SK-N-SH (cell line): ENCODE results near the gene DNAJB12. TPM values are rescaled to one million over a fixed set of nuclear protein-coding genes. Genes with fewer than 3 reads are reported as not detected.

Experiments
- CTCF ChIA-PET: fragments of 300-600, 350-600 bp; formaldehyde crosslinking; extraction: SDS; loops from one replicate; lab custom pipeline; 2021; lab: Yijun Ruan, JAX
- POLR2A ChIA-PET: fragments of 350-600 bp; sonication (Branson Sonifier 250); formaldehyde crosslinking; extraction: SDS; loops from one replicate; lab custom pipeline; 2020; ENCODE audit warnings: antibody characterized with exemption, inconsistent platforms; lab: Yijun Ruan, JAX
- DNase-seq: peaks from one replicate; pipeline ENCODE4 v3.0.0; 2012
- H2AFZ ChIP-seq: fragments of 200-600 bp; sonication (generic); 2 replicates; pipeline ENCODE4 v1.8.1; 2016; ENCODE audit warnings: antibody characterized with exemption, mild to moderate bottlenecking, low read depth
- H3F3A ChIP-seq: fragments of 200-600 bp; sonication (generic); replicated peaks from 2 replicates; pipeline ENCODE3; 2016; ENCODE audit warnings: antibody characterized with exemption, mild to moderate bottlenecking; ENCODE audit not compliant: insufficient read depth
- H3K27ac ChIP-seq, 2 experiments: fragments of 200-500 bp in 1 of 2; fragments of 200-600 bp in 1 of 2; sonication (Bioruptor generic) in 1 of 2; sonication (generic), shearing (Covaris generic) in 1 of 2; 2 replicates each; pipeline versions ENCODE4 v1.5.1 to v1.6.1; 2014 to 2016; ENCODE audit warnings: low read depth in 2 of 2, inconsistent platforms in 1 of 2, low read length in 1 of 2, mild to moderate bottlenecking in 1 of 2, mixed read lengths in 1 of 2
- H3K27me3 ChIP-seq: fragments of 200-600 bp; sonication (generic), shearing (Covaris generic); 2 replicates; pipeline ENCODE4 v1.6.1; 2016; ENCODE audit warnings: mixed run types; ENCODE audit not compliant: insufficient read depth
- H3K36me3 ChIP-seq, 2 experiments: fragments of 200-500 bp in 1 of 2; fragments of 200-600 bp in 1 of 2; sonication (Bioruptor generic) in 1 of 2; sonication (generic) in 1 of 2; replicated peaks in 1 of 2; 2 replicates each; pipeline versions ENCODE3 to v1.5.1; 2014 to 2016; ENCODE audit warnings: low read length in 1 of 2, mild to moderate bottlenecking in 1 of 2; ENCODE audit not compliant: insufficient read depth in 2 of 2, control insufficient read depth in 1 of 2
- H3K4me1 ChIP-seq, 2 experiments: fragments of 200-500 bp in 1 of 2; fragments of 200-600 bp in 1 of 2; sonication (Bioruptor generic) in 1 of 2; sonication (generic), shearing (Covaris generic) in 1 of 2; 2 replicates each; pipeline versions ENCODE4 v1.5.1 to v1.6.1; 2014 to 2016; ENCODE audit warnings: low read depth in 1 of 2, low read length in 1 of 2, mixed run types in 1 of 2; ENCODE audit not compliant: insufficient read depth in 2 of 2, control insufficient read depth in 1 of 2
- H3K4me2 ChIP-seq: fragments of 200-600 bp; sonication (generic), shearing (Covaris generic); 2 replicates; pipeline ENCODE4 v1.6.1; 2017; ENCODE audit warnings: mixed run types
- H3K4me3 ChIP-seq, 2 experiments: fragments of 200-500 bp in 1 of 2; fragments of 200-600 bp in 1 of 2; sonication (Bioruptor generic) in 1 of 2; sonication (generic), shearing (Covaris generic) in 1 of 2; 2 replicates each; pipeline versions ENCODE4 v1.5.1 to v1.8.1; 2014 to 2016; ENCODE audit warnings: low read depth in 2 of 2, inconsistent platforms in 1 of 2, low read length in 1 of 2, mild to moderate bottlenecking in 1 of 2, mixed read lengths in 1 of 2, moderate library complexity in 1 of 2
- H3K79me2 ChIP-seq: fragments of 200-600 bp; sonication (generic); 2 replicates; pipeline ENCODE4 v1.8.1; 2017; ENCODE audit warnings: mild to moderate bottlenecking; ENCODE audit not compliant: insufficient read depth
- H3K9ac ChIP-seq: fragments of 200-600 bp; sonication (generic); 2 replicates; pipeline ENCODE4 v1.6.1; 2017; ENCODE audit warnings: mixed run types
- H3K9me2 ChIP-seq: fragments of 200-600 bp; sonication (generic); 2 replicates; pipeline ENCODE4 v1.6.1; 2017; ENCODE audit warnings: mixed run types
- H3K9me3 ChIP-seq: fragments of 200-600 bp; sonication (generic); 2 replicates; pipeline ENCODE4 v1.6.1; 2017; ENCODE audit warnings: mixed run types, mild to moderate bottlenecking, moderate library complexity
- H4K20me1 ChIP-seq: fragments of 200-600 bp; sonication (generic); 2 replicates; pipeline ENCODE4 v1.6.1; 2017; ENCODE audit warnings: mild to moderate bottlenecking, mixed run types; ENCODE audit not compliant: insufficient read depth
- CHD2 ChIP-seq: fragments of 150-350 bp; IDR thresholded peaks from 2 replicates; pipeline ENCODE4 v1.6.1; 2018; ENCODE audit warnings: low read length; ENCODE audit not compliant: partially characterized antibody
- EP300 ChIP-seq, 2 experiments: IDR thresholded peaks; 2 replicates each; pipeline versions ENCODE4 v1.4.0 to v1.6.1; 2012; ENCODE audit warnings: borderline replicate concordance in 1 of 2, low read depth in 1 of 2, low read length in 1 of 2
- EZH2phosphoT487 ChIP-seq: fragments of 200-600 bp; sonication (generic); IDR thresholded peaks from 2 replicates; pipeline ENCODE4 v1.6.1; 2017; ENCODE audit warnings: low read depth, mixed run types, mild to moderate bottlenecking, antibody characterized with exemption, moderate library complexity, borderline replicate concordance
- FOSL2 ChIP-seq: IDR thresholded peaks from 2 replicates; pipeline ENCODE4 v1.4.0; 2012; ENCODE audit warnings: low read depth, mild to moderate bottlenecking, moderate library complexity, borderline replicate concordance
- FOXJ3 ChIP-seq: sonication (generic); formaldehyde crosslinking; IDR thresholded peaks from 2 replicates; pipeline ENCODE4 v1.5.1; 2020; ENCODE audit warnings: mild to moderate bottlenecking, missing genetic modification reagents
- JUND ChIP-seq: IDR thresholded peaks from 2 replicates; pipeline ENCODE4 v1.4.0; 2012
- NFIC ChIP-seq: IDR thresholded peaks from 2 replicates; pipeline ENCODE4 v1.4.0; 2012; ENCODE audit warnings: borderline replicate concordance
- PBX3 ChIP-seq: IDR thresholded peaks from 2 replicates; pipeline ENCODE4; 2012
- POLR2AphosphoS5 ChIP-seq: IDR thresholded peaks from 2 replicates; pipeline ENCODE4 v1.6.1; 2012; ENCODE audit warnings: low read depth, low read length
- REST ChIP-seq: IDR thresholded peaks from 2 replicates; pipeline ENCODE4 v1.6.1; 2012; ENCODE audit warnings: mild to moderate bottlenecking, low read depth, low read length, moderate library complexity
- RXRA ChIP-seq: IDR thresholded peaks from 2 replicates; pipeline ENCODE4 v1.4.0; 2012; ENCODE audit warnings: low read depth, mild to moderate bottlenecking, borderline replicate concordance
- SMC3 ChIP-seq: IDR thresholded peaks from 2 replicates; pipeline ENCODE4 v1.6.1; 2012; ENCODE audit warnings: low read depth, low read length, improper control_type of control experiment
- TCF12 ChIP-seq: IDR thresholded peaks from 2 replicates; pipeline ENCODE4 v1.4.0; 2012
- WGBS: methylation state at CpG from one replicate; pipeline ENCODE4 v1.1.6; 2017; ENCODE audit warnings: low lambda C conversion rate; 5-methylcytosine and 5-hydroxymethylcytosine counted together
- polyA plus RNA-seq, 3 experiments: library from polyadenylated mRNA; depleted of rRNA; stranded (reverse); fragments of >200 nt; gene quantifications; 2 replicates each; pipeline ENCODE4 v1.2.3, GENCODE V29; 2012
- TF ChIP-seq, protein P1 (sequence below): fragments of 150-350 bp; IDR thresholded peaks from 2 replicates; pipeline ENCODE4 v1.6.1; 2016; ENCODE audit warnings: mild to moderate bottlenecking, low read depth, low read length

DNAJB12 gene
- polyA plus RNA-seq, 1 of the 3 experiments (the other 2 are of a cell fraction), result 25.8 TPM

DNA sequence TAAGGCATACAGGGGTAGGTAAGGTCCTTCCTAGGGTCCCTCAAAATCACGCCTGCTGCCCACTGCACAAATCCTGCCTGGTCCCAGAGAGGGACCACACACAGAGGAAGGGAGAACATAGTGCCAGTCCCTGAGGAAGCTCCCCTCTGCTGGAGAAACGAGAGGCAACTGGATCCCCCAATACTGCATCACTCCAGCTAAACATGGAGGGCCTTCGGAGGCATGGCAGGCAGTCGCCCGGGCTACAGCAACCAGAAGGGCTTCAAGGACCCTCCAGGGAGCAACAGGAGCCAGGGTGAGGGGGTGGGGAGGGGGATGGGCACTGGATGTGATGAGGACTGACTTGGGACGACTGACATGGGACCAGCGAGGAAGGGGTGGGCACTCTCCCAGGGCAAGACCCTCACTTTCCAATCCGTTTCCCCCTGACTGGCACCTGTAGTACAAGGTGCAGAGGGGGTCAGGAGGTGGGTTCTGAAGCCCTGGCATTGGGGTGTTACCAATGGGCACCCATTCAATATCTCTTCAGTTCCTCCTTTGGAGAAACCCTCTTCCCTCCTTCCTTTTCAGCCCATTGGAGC is 59.3 kb downstream of the DNAJB12 start:
- H3K4me3 ChIP-seq, result no peak overlapping the region

DNA sequence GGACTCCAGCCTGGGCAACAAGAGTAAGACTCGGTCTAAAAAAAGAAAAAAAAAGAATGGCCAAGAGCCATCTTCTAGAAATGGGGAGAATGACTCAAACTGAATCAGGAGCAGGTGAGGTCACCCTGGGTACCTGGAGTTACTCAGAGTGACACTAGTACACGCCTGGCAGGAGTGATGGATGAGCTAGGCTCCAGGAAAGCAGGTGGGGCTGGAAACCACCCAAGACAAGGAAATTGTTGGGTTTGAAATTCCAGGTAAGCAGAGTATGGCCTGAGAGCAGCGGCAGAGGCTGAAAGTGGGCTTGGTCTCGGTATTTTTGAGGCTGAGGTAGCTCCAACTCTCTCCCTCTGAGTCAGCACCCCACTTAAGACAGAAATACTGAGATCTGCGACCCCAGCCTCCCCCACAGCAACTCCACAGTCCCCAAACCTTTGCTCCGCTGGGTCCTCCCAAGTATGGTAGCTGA is 62.5 kb downstream of the DNAJB12 start:
- POLR2A ChIA-PET, result interaction anchor here (4.0 kb wide), 1 partner anchor 18 kb away, joined by 21 read pairs; the partner anchor contains the start of gene DDIT4
- WGBS, result 43% methylated on average over 4 of the region's 6 CpGs
- peaks cover 13% of the 10 kb centered on the region for H3F3A ChIP-seq
- no peak overlapping the region for H2AFZ ChIP-seq
- H3K4me3 ChIP-seq, result no peak overlapping the region
- H3K36me3 ChIP-seq, result no peaks in the 10 kb centered on the region
- no peaks in the 10 kb centered on the region for H4K20me1 ChIP-seq
- no peaks in the 10 kb centered on the region for H3K9me3 ChIP-seq
- H3K27me3 ChIP-seq, result no peaks in the 10 kb centered on the region
- H3K9ac ChIP-seq, result no peak overlapping the region
- CTCF ChIA-PET, result interaction anchor here (1.0 to 4.5 kb wide), 3 partner anchors 14 to 36 kb away, joined by 4 to 26 read pairs (median 5); partner anchors contain the start of gene DDIT4
- no peaks in the 10 kb centered on the region for H3K9me2 ChIP-seq
- peaks cover 0 to 3% of the 10 kb centered on the region in 2 experiments; a peak in 2 of 4 replicates for H3K4me1 ChIP-seq
- no peak overlapping the region for H3K4me2 ChIP-seq
- no peaks in the 10 kb centered on the region for H3K79me2 ChIP-seq
- no peak for DNase-seq
- TF ChIP-seq REST (no peak), EP300 (IDR thresholded peaks at IDR 0.05; ENCODE audit: borderline replicate concordance in 1 of 2, low read depth in 1 of 2, low read length in 1 of 2) (peak in 1 of 2 experiments; percentile 43; a peak in 1 of 4 replicates), RXRA (peak; percentile 46; the same call in 1 of the 2 replicates), SMC3 (no peak), JUND (peak; percentile 58; the same call in 1 of the 2 replicates), FOSL2 (peak; percentile 76; the same call in 1 of the 2 replicates), TCF12 (peak; percentile 91), FOXJ3 (CRISPR knock-in tag) (no peak), POLR2AphosphoS5 (peak; percentile 44; the same call in 1 of the 2 replicates), PBX3 (peak; percentile 90), NFIC (peak; percentile 59)
- H3K27ac ChIP-seq, result no peak overlapping the region

More for the DNA sequence above, 59.3 kb downstream of the DNAJB12 start:
- H3K36me3 ChIP-seq, result no peaks in the 10 kb centered on the region
- ChIA-PET CTCF (no interaction called here), POLR2A (interaction anchor here (0.6 to 1.4 kb wide), 3 partner anchors 21 to 67 kb away, joined by 3 to 4 read pairs (median 3); partner anchors contain the start of gene DDIT4)
- H3K27me3 ChIP-seq, result no peaks in the 10 kb centered on the region
- no peaks in the 10 kb centered on the region for H4K20me1 ChIP-seq
- TF ChIP-seq EZH2phosphoT487, result no peak
- TF ChIP-seq, protein P1, sequence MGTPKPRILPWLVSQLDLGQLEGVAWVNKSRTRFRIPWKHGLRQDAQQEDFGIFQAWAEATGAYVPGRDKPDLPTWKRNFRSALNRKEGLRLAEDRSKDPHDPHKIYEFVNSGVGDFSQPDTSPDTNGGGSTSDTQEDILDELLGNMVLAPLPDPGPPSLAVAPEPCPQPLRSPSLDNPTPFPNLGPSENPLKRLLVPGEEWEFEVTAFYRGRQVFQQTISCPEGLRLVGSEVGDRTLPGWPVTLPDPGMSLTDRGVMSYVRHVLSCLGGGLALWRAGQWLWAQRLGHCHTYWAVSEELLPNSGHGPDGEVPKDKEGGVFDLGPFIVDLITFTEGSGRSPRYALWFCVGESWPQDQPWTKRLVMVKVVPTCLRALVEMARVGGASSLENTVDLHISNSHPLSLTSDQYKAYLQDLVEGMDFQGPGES, result no peak
- TF ChIP-seq CHD2, result no peak
- TF ChIP-seq NFIC, result no peak
- H3K4me2 ChIP-seq, result no peak overlapping the region
- WGBS, result 98% methylated on average over 8 of the region's 8 CpGs
- no peaks in the 10 kb centered on the region for H3K79me2 ChIP-seq
- no peaks in the 10 kb centered on the region for H3K9me2 ChIP-seq
- no peak overlapping the region for H3K27ac ChIP-seq
- DNase-seq, result no peak
- peaks cover 13% of the 10 kb centered on the region for H3F3A ChIP-seq
- no peak overlapping the region for H2AFZ ChIP-seq
- H3K9ac ChIP-seq, result no peak overlapping the region
- H3K9me3 ChIP-seq, result no peaks in the 10 kb centered on the region
- H3K4me1 ChIP-seq, result peaks cover 6 to 16% of the 10 kb centered on the region in 2 experiments; a peak in 2 of 4 replicates
